Renal cortical epithelial cell (primary cell): ENCODE data around the gene OR52L1. TPM values are rescaled to one million over a fixed set of nuclear protein-coding genes. Genes with fewer than 3 reads are reported as not detected.

ENCODE experiments used
- DNase-seq: peaks from one replicate; pipeline ENCODE4 v3.0.0-alpha.2; 2011; ENCODE audit warnings: low read depth
- total RNA-seq: library from RNA; depleted of rRNA; stranded (reverse); fragments of >200 nt; gene quantifications from 2 replicates; pipeline ENCODE4 v1.2.3, GENCODE V29; 2014

OR52L1 gene
- total RNA-seq, 1 donor from 2014 or later: not detected

DNA sequence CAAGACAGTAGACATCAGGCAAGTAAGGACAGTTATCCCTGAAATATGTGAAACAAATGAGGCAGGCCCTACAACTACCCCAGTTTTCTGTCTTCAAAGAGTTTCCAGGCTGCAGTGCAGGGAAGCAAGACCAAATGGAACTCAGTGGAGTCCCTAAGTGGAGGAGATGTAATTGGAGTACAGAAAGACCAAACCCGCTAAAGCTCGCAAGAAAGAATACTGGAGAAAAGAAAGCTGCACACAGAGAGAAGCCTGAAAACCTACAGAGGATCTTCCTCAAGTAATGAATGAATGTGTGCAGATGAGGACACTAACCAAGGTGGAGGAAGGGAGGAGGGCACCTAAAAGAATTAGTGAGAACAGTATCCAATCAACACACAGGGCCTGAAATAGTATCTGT is 46.0 kb downstream of the OR52L1 start:
- DNase-seq: no peak

GRCh38 chr11:5938603-5938965 is 48.2 kb downstream of the OR52L1 start:
- DNase-seq: peak; percentile 1

DNA sequence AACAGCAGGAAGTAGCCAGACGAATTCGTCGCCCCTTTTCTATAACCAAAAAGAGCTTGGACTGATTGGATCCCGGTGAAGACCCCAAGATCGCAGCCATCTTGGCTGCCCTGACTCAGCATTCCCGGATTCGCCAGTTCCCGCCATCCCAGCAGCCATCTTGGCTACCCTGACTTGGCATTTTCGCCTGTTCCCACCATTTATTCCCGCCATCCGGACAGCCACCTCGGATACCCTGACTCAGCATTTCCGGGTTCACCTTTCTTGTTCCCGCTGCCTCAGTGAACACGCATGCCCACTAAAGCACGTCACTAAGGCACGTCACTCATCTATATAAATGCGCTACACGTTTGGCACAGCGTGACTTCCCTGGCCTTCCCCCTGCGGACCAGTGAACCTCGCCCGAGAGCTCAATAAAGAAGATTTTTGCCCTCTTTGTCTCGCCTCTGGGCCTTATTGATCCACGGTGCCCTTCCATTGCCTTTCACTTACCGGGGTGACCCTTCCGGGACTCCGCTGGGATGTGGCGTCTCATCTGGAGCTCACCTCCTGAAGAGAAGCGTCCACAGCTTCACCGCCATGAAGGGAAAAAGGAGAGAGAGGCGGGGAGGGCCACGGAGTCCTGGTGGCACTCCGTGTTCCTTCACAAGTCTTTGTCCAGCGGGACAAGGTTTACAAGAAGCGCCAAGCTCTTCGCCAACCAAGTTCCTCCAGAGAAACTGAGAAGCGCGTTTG is 48.8 kb downstream of the OR52L1 start:
- DNase-seq: no peak

Other genes with a start within 250 kb of the OR52L1 start
- not detected in 2 replicates for gene OR52N4, start 232.7 kb downstream of the OR52L1 start, total RNA-seq
- gene OR52N5, start 203.6 kb downstream of the OR52L1 start, total RNA-seq: not detected in 2 replicates
- not detected in 2 replicates for gene OR52N1, start 195.7 kb downstream of the OR52L1 start, total RNA-seq
- not detected in 2 replicates for gene OR52N2, start 178.1 kb downstream of the OR52L1 start, total RNA-seq
- gene OR52E6, start 145.1 kb downstream of the OR52L1 start, total RNA-seq: not detected in 2 replicates
- gene OR52E8, start 129.3 kb downstream of the OR52L1 start, total RNA-seq: not detected in 2 replicates
- not detected in 2 replicates for gene OR52E4, start 106.4 kb downstream of the OR52L1 start, total RNA-seq
- gene OR52E5, start 93.8 kb downstream of the OR52L1 start, total RNA-seq: not detected in 2 replicates
- gene OR56A3, start 44.7 kb downstream of the OR52L1 start, total RNA-seq: not detected in 2 replicates
- not detected in 2 replicates for gene OR56A5, start 18.5 kb downstream of the OR52L1 start, total RNA-seq
- gene OR56A4, start 20.0 kb upstream of the OR52L1 start, total RNA-seq: not detected in 2 replicates
- not detected in 2 replicates for gene OR56A1, start 43.8 kb upstream of the OR52L1 start, total RNA-seq
- not detected in 2 replicates for gene OR56B4, start 120.7 kb upstream of the OR52L1 start, total RNA-seq
- gene OR52B2, start 183.3 kb upstream of the OR52L1 start, total RNA-seq: not detected in 2 replicates
- gene OR52W1, start 212.2 kb upstream of the OR52L1 start, total RNA-seq: not detected in 2 replicates
- not detected in 2 replicates for gene C11orf42, start 218.6 kb upstream of the OR52L1 start, total RNA-seq
- gene FHIP1B, start 247.7 kb upstream of the OR52L1 start, total RNA-seq: 7.6 and 20.3 TPM in 2 replicates